GM10248 (cell line): ENCODE measurements around the gene TRIM75.

Experiments
- CTCF ChIA-PET: fragments of 300-600 bp; sonication (Branson Sonifier 250); formaldehyde crosslinking; extraction: SDS; loops from one replicate; lab custom pipeline; 2021; ENCODE audit warnings: antibody characterized with exemption; lab: Yijun Ruan, JAX
- POLR2A ChIA-PET: fragments of 350-650 bp; sonication (Branson Sonifier 250); formaldehyde crosslinking; extraction: SDS; loops from one replicate; lab custom pipeline; 2020; ENCODE audit warnings: antibody characterized with exemption; lab: Yijun Ruan, JAX
- DNase-seq: peaks from one replicate; pipeline ENCODE4 v3.0.0; 2012; ENCODE audit errors: extremely low spot score
- CTCF ChIP-seq: IDR thresholded peaks from 2 replicates; pipeline ENCODE4 v1.5.1; 2012; ENCODE audit warnings: mild to moderate bottlenecking, low read depth; ENCODE audit errors: extremely low read depth, missing control alignments, control extremely low read depth

TRIM75 gene

GRCh38 chr4:165053645-165054044 lies at the start of gene TRIM75:
Gene TRIM75 (plus strand): TSS chr4:165053866. CDS start chr4:165059148, 5,282 bp downstream.
- ChIA-PET POLR2A (no interaction called here), CTCF (no interaction called here)
- no peak for DNase-seq
- no peak for TF ChIP-seq CTCF

- no peak for DNase-seq
- ChIA-PET POLR2A (no interaction called here), CTCF (no interaction called here)
- no peak for TF ChIP-seq CTCF
These were observed 48.2 kb upstream of the TRIM75 start for GRCh38 chr4:165005352-165005925.

GRCh38 chr4:165006456-165006855 lies 47.2 kb upstream of the TRIM75 start:
- DNase-seq = no peak
- TF ChIP-seq CTCF = no peak
- ChIA-PET CTCF (no interaction called here), POLR2A (no interaction called here)

GRCh38 chr4:165006886-165007285 lies 46.8 kb upstream of the TRIM75 start:
- CTCF ChIA-PET = no interaction called here
- POLR2A ChIA-PET = no interaction called here
- DNase-seq = no peak
- TF ChIP-seq CTCF = no peak

GRCh38 chr4:165009493-165010227 lies 44.0 kb upstream of the TRIM75 start:
- DNase-seq = no peak
- TF ChIP-seq CTCF = no peak
- CTCF ChIA-PET = interaction anchor here (1.4 kb wide), 1 partner anchor 12 kb away, joined by 3 read pairs; no protein-coding TSS in a partner anchor
- POLR2A ChIA-PET = no interaction called here

- DNase-seq = no peak
- POLR2A ChIA-PET = no interaction called here
- no peak for TF ChIP-seq CTCF
- CTCF ChIA-PET = interaction anchor here (1.2 kb wide), 1 partner anchor 102 kb away, joined by 4 read pairs; the partner anchor contains the start of gene TMEM192
These were observed 43.2 kb upstream of the TRIM75 start for GRCh38 chr4:165010487-165010886.
